GM18909 (cell line): ENCODE data around the gene ZP3.
"Not testable (repeated sequence)": the region's sequence is repeated elsewhere in the genome, so short reads cannot be mapped to it uniquely, and the experiment has no call there.

Experiments used
- ATAC-seq: cut with Tn5 transposase; IDR thresholded peaks from one replicate; pipeline ENCODE4 v1.9.1; 2021; ENCODE audit warnings: mild to moderate bottlenecking; ENCODE audit not compliant: unreplicated experiment, poor library complexity

The ZP3 gene

DNA sequence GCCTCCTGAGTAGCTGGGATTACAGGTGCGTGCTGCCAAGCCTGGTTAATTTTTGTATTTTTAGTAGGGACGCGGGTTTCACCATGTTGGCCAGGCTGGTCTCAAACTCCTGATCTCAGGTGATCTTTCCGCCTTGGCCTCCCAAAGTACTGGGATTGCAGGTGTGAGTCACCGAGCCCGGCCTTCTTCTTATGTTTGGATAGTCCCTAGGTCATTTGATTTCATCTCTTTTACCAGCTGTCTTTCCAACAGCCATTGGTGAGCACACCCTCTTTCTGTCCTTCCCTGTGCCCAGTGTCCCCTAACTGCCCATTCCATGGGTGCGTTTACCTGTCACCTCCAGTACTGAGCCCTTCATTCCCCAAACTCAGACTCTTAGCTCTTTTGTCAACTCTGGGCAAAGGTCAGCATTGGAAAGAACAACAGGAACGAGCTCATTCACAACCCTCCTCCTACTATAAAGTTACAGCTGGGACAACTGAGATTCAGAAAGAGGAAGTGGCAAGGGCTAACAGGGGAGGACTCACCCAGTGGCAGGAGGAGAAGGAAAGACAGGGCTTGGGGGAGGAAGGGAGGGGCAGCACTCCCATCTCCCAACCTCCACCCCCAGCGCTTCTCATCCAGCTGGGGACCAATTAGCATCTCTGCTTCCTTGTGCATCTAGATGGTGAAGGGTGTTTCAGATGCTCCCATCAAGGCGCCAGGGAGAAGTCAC, 20.8 kb upstream of the ZP3 start:
- ATAC-seq = no peak

DNA sequence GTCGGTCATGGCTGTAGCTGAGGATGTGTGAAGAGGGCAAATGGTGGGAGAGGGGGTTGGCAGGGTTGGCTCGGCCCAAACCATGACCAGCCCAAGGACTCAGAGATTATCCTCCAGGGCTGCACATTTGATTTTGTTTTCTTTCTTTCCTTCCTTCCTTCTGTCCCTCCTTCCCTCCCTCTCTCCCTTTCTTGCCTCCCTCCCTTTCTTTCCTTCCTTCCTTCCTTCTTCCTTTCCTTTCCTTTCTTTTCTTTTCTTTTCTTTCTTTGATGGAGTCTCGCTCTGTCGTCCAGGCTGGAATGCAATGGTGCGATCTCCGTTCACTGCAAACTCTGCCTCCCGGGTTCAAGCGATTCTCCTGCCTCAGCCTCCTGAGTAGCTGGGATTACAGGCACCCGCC, 19.0 kb upstream of the ZP3 start:
- ATAC-seq = no peak

DNA sequence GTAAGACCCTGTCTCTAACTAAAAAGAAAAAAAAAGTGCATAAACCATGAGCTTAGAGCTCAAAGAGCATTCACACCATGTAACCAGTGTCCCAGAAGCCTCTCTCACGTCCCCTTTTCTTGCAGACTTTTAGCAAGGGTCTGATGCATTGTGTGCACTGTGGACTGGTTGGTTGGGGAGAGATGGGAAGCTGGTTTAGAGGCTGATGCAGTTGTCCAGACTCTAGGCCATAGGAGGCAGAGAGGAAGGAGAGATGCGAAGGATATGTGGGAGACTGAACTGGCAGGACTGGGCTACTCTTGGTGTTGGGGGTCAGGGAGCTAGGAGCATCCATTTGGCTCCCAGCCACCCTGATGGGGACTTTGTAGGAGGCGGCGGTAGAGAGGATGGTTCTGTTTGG, 17.0 kb upstream of the ZP3 start:
- ATAC-seq = no peak

DNA sequence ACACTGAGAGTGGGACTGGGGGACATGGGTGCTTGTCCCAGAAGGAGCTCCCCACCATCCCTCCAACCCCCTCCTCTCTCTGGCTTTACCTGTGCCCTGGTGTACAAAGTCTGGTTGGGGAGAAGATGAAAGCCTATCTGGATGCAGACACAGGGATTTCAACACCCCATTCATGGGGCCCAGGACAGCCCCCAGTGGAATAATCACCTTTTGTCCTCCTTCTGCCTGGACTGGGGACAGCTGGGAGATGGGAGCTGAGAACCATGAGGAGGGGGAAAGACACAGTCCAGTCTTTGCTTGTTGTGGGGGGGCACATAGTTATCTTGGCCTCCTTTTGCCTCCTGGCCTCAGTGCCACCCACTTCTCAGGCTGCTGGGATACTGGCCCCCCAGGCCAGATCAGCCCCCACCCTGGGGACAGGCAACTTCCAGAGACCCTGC, 16.6 kb upstream of the ZP3 start:
- no peak for ATAC-seq

- ATAC-seq = no peak
Measured at GRCh38 chr7:76409537-76409936, 15.2 kb upstream of the ZP3 start, which contains the start of gene SSC4D. Gene SSC4D (minus strand): TSS chr7:76409697. CDS start chr7:76404439, 5,258 bp downstream.

DNA sequence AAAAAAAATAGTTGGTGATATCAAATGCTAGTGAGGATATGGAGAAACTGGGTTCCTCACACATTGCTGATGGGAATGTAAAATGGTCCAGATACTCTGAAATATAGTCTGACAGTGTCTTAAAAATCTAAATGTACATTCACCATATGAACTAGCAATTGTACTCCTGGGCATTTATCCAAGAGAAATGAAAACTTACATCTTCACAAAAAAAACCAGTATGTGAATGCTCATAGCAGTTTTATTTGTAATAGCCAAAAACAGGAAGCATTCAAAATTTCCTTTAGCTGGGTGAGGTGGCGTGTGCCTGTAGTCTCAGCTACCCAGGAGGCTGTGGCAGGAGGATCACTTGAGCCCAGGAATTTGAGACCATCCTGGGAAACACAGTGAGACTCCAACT, 13.1 kb upstream of the ZP3 start:
- ATAC-seq = no peak

- no peak for ATAC-seq
Measured at GRCh38 chr7:76412249-76412648, 12.5 kb upstream of the ZP3 start.

- ATAC-seq = not testable (repeated sequence)
Measured at GRCh38 chr7:76417654-76418310, 7.0 kb upstream of the ZP3 start.

GRCh38 chr7:76421097-76421496, 3.7 kb upstream of the ZP3 start:
- not testable (repeated sequence) for ATAC-seq

DNA sequence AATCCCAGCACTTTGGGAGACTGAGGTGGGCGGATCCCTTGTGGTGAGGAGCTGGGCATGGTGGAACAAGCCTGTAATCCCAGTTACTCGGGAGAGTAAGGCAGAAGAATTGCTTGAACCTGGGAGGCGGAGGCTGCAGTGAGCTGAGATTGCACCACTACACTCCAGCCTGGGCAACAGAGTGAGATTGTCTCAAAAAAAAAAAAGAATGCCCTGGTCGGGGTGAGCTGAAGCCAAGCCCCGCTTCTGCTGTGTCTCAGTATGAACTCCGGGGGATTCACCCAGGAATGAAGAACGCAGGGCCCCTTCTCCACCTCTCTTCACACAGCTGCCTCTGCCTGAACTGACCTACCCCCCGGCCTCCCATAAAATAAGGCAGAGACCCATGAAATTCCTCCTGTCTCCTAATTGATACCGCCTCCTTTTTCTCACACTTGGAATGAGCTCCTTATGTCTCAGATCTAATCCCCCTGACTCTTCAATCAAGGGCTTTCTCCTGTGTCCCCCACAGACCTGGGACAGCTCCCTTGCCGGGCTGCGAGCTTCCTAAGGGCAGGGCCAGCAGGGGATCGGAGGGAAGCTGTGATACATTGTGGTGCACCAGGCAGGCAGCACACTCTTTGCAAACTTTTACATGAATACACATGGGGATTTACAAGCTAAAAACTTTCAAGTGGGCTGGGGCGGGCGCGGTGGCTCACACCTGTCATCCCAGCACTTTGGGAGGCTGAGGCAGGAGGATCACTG, 911 bp upstream of the ZP3 start:
- ATAC-seq = no peak

GRCh38 chr7:76425156-76425555, 406 bp downstream of the ZP3 start:
- ATAC-seq = no peak

DNA sequence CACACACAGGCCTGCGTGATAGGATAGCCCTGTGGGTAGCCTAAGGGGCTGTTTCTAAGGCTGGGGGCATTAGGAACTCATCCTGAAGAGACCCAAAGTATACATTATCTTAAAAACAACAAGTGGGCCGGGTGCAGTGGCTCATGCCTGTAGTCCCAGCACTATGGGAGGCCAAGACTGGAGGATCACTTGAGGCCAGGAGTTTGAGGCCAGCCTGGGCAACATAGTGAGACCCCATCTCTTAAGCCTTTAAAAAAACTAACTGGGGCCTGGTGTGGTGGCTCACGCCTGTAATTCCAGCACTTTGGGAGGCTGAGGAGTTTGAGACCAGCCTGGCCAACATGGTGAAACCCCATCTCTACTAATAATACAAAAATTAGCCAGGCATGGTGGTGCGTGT, 808 bp downstream of the ZP3 start:
- ATAC-seq = not testable (repeated sequence)

GRCh38 chr7:76426246-76426645, 1.5 kb downstream of the ZP3 start:
- no peak for ATAC-seq

- ATAC-seq = no peak
Measured at GRCh38 chr7:76427635-76428034, 2.9 kb downstream of the ZP3 start.

- ATAC-seq = no peak
Measured at GRCh38 chr7:76428149-76428823, 3.5 kb downstream of the ZP3 start.

DNA sequence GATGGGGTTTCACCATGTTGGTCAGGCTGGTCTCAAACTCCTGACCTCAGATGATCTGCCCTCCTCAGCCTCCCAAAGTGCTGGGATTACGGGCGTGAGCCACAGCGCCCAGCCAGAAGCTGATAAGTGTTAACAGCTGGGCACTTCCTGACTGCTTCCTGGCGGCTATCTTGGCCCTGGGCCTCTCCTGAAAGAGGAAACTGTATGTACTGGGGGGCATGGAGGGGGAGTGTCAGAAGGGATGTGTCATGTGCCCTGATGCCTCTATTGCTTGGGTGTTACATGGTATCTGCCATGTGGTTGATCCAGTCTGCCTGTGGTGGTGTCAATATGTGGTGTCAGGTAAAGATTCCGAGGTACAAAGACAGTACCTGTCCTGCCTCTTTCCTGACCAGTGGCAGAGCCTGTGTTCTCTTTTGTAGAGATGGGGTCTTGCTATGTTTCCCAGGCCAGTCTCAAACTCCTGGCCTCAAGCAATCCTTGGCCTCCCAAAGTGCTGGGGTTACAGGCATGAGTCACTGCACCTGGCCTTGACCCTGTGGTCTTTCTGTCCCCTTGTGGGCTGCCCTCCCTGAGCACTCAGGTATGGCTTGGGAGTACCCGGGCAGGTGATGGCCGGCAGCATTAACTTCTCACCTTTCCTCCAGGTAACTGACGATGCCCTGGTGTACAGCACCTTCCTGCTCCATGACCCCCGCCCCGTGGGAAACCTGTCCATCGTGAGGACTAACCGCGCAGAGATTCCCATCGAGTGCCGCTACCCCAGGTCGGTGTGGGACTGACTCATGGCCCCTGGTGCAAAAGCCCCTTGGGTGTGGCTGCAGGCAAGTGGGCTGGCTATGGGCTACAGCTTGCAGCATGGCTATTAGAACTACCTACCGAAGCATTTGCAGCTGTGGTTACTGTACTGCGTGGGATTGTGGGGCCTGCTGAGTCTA, 4.4 kb downstream of the ZP3 start:
- ATAC-seq = no peak

GRCh38 chr7:76430211-76430610, 5.5 kb downstream of the ZP3 start:
- no peak for ATAC-seq

- ATAC-seq = no peak
Measured at GRCh38 chr7:76430836-76431235, 6.1 kb downstream of the ZP3 start.

DNA sequence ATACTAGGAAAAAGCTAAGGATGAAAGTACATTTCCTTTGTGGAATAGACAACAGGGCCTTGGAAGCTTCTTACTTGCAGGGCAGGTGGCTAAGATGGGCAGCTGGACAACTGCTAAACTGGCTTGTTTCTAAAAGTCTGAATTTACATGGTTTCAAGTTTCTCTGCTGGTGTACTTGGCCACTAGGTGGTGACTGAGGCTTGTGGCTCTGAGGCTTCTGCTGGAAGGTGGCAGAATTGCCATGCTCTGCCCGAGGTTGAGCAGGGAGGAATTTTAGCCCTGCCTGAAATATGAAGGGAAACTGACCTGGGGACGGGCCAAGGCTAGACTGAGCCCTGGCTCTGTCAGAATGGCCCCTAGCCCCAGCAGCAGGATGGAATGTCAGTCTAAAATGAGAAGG, 13.1 kb downstream of the ZP3 start:
- ATAC-seq = peak; percentile 75
